Measurements from ENCODE around the gene CHRD. TPM values are rescaled to one million over a fixed set of nuclear protein-coding genes. Genes with fewer than 3 reads are reported as not detected.
A peak's percentile ranks its signal among the peaks of the same experiment; 100 is the strongest.
"Not testable (repeated sequence)": the region's sequence is repeated elsewhere in the genome, so short reads cannot be mapped to it uniquely, and the experiment has no call there.

The CHRD gene
- polyA plus RNA-seq, 6 donors from 2014 or later = not detected

GRCh38 chr3:184339001-184339400 lies 40.9 kb upstream of the CHRD start:
- Mint-ChIP-seq H3K27ac (peak overlapping the region in 2 of 6 donors; percentile 6 to 57), H3K27me3 (peaks cover 0 to 18% (median 0%) of the 10 kb centered on the region in 3 donors), H3K9me3 (no peaks in the 10 kb centered on the region), H3K4me3 (peak overlapping the region in 2 of 8 donors; percentile 48 to 69), H3K36me3 (peaks cover 0 to 6% of the 10 kb centered on the region in 2 donors), H3K4me1 (peaks cover 18 to 32% (median 26%) of the 10 kb centered on the region in 3 donors)
- no peak for ATAC-seq (ENCODE audit: low read depth in 2 of 2)
- DNase-seq = no peak

- peaks cover 18 to 30% (median 26%) of the 10 kb centered on the region in 3 donors for H3K4me1 Mint-ChIP-seq
- not testable (repeated sequence) for H3K36me3 Mint-ChIP-seq; H3K9me3 Mint-ChIP-seq; H3K27ac Mint-ChIP-seq; ATAC-seq (ENCODE audit: low read depth in 2 of 2); DNase-seq
- peak overlapping the region in 1 of 8 donors; percentile 42 for H3K4me3 Mint-ChIP-seq
- H3K27me3 Mint-ChIP-seq = peaks cover 0 to 18% (median 0%) of the 10 kb centered on the region in 3 donors
Observed at GRCh38 chr3:184339451-184340135, 40.3 kb upstream of the CHRD start.

DNA sequence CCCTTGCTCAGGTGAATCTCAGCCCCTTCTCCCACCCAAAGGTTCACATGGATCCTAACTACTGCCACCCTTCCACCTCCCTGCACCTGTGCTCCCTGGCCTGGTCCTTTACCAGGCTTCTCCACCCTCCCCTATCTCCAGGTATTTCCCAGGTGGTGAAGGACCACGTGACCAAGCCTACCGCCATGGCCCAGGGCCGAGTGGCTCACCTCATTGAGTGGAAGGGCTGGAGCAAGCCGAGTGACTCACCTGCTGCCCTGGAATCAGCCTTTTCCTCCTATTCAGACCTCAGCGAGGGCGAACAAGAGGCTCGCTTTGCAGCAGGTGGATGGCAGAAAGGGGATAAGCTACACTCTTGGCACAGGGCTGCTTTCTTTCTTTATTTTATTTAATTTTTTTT lies 37.9 kb upstream of the CHRD start:
- H3K27ac Mint-ChIP-seq = no peak overlapping the region
- H3K36me3 Mint-ChIP-seq = peaks cover 0 to 6% of the 10 kb centered on the region in 2 donors
- ATAC-seq (ENCODE audit: low read depth in 2 of 2) (no peak), DNase-seq (no peak)
- H3K9me3 Mint-ChIP-seq = no peaks in the 10 kb centered on the region
- H3K4me3 Mint-ChIP-seq = no peak overlapping the region
- H3K4me1 Mint-ChIP-seq = peaks cover 15 to 18% (median 17%) of the 10 kb centered on the region in 3 donors
- H3K27me3 Mint-ChIP-seq = peaks cover 0 to 18% (median 0%) of the 10 kb centered on the region in 3 donors

DNA sequence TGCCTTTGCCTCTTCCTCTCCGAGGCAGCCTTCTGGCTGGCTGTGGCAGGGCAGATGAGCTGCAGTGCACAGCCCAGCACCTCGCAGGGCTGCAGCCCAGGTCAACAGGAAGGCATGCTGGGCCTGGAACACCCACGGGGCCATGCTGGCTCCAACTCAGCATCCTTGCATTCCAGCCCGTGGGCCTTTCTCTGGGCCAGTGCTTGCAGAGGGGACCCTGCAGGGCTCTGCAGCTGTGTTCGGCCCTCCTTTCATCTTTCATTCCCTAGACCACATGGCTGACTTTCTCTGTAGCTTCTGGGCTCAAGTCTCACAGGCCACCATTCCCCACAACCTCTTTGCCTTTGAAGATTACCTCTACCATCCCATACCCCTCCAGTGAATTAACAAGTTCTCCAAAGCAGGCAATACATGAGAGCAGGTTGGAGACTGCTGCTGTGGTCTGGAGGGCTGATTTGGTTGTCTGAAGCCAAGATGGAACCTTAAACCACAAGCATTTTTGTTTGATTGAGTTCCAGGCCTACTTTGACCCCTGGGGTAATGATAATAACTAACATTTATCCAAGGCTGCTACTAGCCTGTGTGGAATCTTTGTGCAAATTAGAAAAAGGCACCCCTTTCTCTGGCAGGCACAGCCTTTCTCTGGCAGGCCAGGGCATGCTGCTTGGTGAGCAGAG lies 36.5 kb upstream of the CHRD start:
- Mint-ChIP-seq H3K36me3 (peaks cover 0 to 6% of the 10 kb centered on the region in 2 donors), H3K27me3 (peaks cover 0 to 5% (median 0%) of the 10 kb centered on the region in 3 donors), H3K4me1 (peaks cover 5 to 7% (median 6%) of the 10 kb centered on the region in 3 donors), H3K4me3 (no peak overlapping the region), H3K9me3 (no peaks in the 10 kb centered on the region), H3K27ac (peak overlapping the region in 1 of 6 donors; percentile 26)
- DNase-seq = no peak
- ATAC-seq (ENCODE audit: low read depth in 2 of 2) = no peak

GRCh38 chr3:184344579-184345316 lies 35.1 kb upstream of the CHRD start:
- H3K36me3 Mint-ChIP-seq = peaks cover 0 to 6% of the 10 kb centered on the region in 2 donors
- ATAC-seq (ENCODE audit: low read depth in 2 of 2) (no peak), DNase-seq (no peak)

DNA sequence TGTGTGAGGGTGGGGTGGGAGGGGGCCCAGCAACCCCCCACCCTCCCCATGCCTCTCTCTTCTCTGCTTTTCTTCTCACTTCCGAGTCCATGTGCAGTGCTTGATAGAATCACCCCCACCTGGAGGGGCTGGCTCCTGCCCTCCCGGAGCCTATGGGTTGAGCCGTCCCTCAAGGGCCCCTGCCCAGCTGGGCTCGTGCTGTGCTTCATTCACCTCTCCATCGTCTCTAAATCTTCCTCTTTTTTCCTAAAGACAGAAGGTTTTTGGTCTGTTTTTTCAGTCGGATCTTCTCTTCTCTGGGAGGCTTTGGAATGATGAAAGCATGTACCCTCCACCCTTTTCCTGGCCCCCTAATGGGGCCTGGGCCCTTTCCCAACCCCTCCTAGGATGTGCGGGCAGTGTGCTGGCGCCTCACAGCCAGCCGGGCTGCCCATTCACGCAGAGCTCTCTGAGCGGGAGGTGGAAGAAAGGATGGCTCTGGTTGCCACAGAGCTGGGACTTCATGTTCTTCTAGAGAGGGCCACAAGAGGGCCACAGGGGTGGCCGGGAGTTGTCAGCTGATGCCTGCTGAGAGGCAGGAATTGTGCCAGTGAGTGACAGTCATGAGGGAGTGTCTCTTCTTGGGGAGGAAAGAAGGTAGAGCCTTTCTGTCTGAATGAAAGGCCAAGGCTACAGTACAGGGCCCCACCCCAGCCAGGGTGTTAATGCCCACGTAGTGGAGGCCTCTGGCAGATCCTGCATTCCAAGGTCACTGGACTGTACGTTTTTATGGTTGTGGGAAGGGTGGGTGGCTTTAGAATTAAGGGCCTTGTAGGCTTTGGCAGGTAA lies 34.3 kb upstream of the CHRD start:
- Mint-ChIP-seq H3K4me3 (no peak overlapping the region), H3K27me3 (no peaks in the 10 kb centered on the region), H3K27ac (peak overlapping the region in 2 of 6 donors; percentile 16 to 60), H3K36me3 (peaks cover 0 to 6% of the 10 kb centered on the region in 2 donors), H3K9me3 (no peaks in the 10 kb centered on the region), H3K4me1 (peaks cover 0 to 7% (median 1%) of the 10 kb centered on the region in 3 donors)
- no peak for DNase-seq
- ATAC-seq (ENCODE audit: low read depth in 2 of 2) = peak in 1 of 2 donors; percentile 36

More at GRCh38 chr3:184344579-184345316, 35.1 kb upstream of the CHRD start:
- H3K4me1 Mint-ChIP-seq = peaks cover 0 to 7% (median 1%) of the 10 kb centered on the region in 3 donors
- H3K27me3 Mint-ChIP-seq = no peaks in the 10 kb centered on the region
- no peaks in the 10 kb centered on the region for H3K9me3 Mint-ChIP-seq
- no peak overlapping the region for H3K27ac Mint-ChIP-seq
- H3K4me3 Mint-ChIP-seq = no peak overlapping the region

DNA sequence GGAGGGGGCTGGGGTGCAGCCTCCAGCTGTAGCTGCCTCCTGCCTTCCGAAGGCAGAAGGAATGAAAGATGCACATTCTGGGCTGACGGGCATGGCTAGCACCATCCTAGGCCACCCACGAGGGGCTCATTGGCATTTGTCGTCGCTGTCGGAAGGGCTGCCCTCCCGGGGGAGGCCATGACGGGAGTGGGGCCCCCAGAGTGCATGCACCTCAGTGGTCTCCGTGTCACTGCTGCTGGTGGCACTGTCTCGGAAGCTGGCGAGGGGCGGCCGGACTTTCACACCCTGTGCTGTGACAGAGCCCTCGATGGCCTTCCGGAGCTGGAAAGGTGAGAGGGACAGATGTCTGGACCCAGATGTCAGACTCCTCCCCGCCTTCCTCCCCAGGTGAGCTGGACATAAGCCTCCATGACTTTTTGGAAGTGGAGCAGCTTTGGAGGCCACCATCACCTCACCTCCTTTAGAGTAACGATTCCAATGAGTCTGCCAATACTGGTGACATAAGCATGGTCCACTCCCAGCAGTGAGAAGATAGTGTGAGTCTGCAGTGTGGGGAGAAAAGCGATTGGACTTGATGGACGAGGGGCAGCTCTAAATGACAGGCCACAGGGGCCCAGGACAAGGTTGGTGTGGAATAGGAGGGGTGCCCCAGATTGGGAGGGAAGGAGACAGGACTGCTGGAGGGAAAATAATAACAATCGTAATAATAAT lies 33.2 kb upstream of the CHRD start:
- no peak overlapping the region for H3K4me3 Mint-ChIP-seq
- H3K4me1 Mint-ChIP-seq = peaks cover 0 to 4% (median 1%) of the 10 kb centered on the region in 3 donors
- no peaks in the 10 kb centered on the region for H3K27me3 Mint-ChIP-seq
- no peak for ATAC-seq (ENCODE audit: low read depth in 2 of 2)
- no peak overlapping the region for H3K27ac Mint-ChIP-seq
- DNase-seq = no peak
- peaks cover 0 to 6% of the 10 kb centered on the region in 2 donors for H3K36me3 Mint-ChIP-seq
- H3K9me3 Mint-ChIP-seq = no peaks in the 10 kb centered on the region

DNA sequence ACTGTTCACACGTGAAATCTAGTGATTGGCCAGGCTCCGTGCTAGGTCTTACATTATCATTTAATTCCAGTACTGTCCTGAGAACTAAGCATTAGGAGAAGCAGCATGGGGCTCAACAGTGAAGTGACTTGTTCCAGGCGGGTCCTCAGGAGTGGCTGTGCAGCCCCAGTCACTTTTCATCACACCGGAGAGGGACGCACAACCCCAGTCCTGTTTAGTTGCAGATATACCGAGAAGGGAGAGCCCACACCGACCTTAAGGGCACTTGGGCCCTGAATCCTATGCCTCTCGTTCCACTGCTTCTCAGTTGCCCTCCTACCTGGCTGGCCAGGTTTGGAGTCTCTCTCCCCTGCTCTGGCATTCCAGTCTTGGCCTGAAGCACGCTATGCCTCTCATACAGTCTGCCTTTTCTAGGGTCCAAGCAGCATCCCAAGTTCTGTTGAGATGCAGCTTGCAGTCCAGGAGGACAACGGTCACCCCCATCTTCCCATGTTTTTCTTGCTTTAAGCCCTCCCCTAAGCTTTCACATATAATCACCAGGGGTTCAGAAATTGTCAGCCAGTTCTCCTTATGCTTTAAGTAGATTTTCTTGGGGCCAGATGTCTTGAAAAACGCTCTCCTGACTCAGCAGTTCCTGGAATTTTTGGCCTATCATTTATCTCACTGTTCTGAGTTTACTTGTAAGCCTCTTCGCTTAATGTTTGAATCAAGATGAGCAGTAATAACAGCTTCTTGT lies 32.4 kb upstream of the CHRD start:
- Mint-ChIP-seq H3K4me3 (no peak overlapping the region), H3K9me3 (no peaks in the 10 kb centered on the region), H3K27ac (peak overlapping the region in 1 of 6 donors; percentile 62), H3K36me3 (peaks cover 0 to 4% of the 10 kb centered on the region in 2 donors), H3K4me1 (peaks cover 0 to 4% (median 0%) of the 10 kb centered on the region in 3 donors), H3K27me3 (no peaks in the 10 kb centered on the region)
- DNase-seq (no peak), ATAC-seq (ENCODE audit: low read depth in 2 of 2) (no peak)

- no peak overlapping the region for H3K4me3 Mint-ChIP-seq
- no peaks in the 10 kb centered on the region for H3K27me3 Mint-ChIP-seq
- no peak for ATAC-seq (ENCODE audit: low read depth in 2 of 2)
- H3K4me1 Mint-ChIP-seq = peaks cover 0 to 4% (median 0%) of the 10 kb centered on the region in 3 donors
- H3K36me3 Mint-ChIP-seq = no peaks in the 10 kb centered on the region
- H3K9me3 Mint-ChIP-seq = no peaks in the 10 kb centered on the region
- peak overlapping the region in 2 of 6 donors; percentile 20 to 62 for H3K27ac Mint-ChIP-seq
- no peak for DNase-seq
Observed at GRCh38 chr3:184348057-184348382, 31.8 kb upstream of the CHRD start.

- Mint-ChIP-seq H3K4me3 (no peak overlapping the region), H3K27me3 (no peaks in the 10 kb centered on the region), H3K9me3 (no peaks in the 10 kb centered on the region), H3K36me3 (no peaks in the 10 kb centered on the region), H3K27ac (no peak overlapping the region), H3K4me1 (peaks cover 0 to 4% (median 0%) of the 10 kb centered on the region in 3 donors)
- no peak for DNase-seq
- ATAC-seq (ENCODE audit: low read depth in 2 of 2) = no peak
Observed at GRCh38 chr3:184349563-184350470, 30.0 kb upstream of the CHRD start.

- Mint-ChIP-seq H3K4me3 (no peak overlapping the region), H3K27me3 (no peaks in the 10 kb centered on the region), H3K36me3 (no peaks in the 10 kb centered on the region), H3K27ac (no peak overlapping the region), H3K9me3 (no peaks in the 10 kb centered on the region), H3K4me1 (no peaks in the 10 kb centered on the region)
- DNase-seq (no peak), ATAC-seq (ENCODE audit: low read depth in 2 of 2) (no peak)
Observed at GRCh38 chr3:184350618-184351017, 29.2 kb upstream of the CHRD start.
